ENCODE data around the gene CD1C.
"Not testable (repeated sequence)": the region's sequence is repeated elsewhere in the genome, so short reads cannot be mapped to it uniquely, and the experiment has no call there.

Gene CD1C

GRCh38 chr1:158333405-158334155, 43.9 kb downstream of the CD1C start:
- TF ChIP-seq, protein P1, sequence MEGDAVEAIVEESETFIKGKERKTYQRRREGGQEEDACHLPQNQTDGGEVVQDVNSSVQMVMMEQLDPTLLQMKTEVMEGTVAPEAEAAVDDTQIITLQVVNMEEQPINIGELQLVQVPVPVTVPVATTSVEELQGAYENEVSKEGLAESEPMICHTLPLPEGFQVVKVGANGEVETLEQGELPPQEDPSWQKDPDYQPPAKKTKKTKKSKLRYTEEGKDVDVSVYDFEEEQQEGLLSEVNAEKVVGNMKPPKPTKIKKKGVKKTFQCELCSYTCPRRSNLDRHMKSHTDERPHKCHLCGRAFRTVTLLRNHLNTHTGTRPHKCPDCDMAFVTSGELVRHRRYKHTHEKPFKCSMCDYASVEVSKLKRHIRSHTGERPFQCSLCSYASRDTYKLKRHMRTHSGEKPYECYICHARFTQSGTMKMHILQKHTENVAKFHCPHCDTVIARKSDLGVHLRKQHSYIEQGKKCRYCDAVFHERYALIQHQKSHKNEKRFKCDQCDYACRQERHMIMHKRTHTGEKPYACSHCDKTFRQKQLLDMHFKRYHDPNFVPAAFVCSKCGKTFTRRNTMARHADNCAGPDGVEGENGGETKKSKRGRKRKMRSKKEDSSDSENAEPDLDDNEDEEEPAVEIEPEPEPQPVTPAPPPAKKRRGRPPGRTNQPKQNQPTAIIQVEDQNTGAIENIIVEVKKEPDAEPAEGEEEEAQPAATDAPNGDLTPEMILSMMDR (IDR thresholded peaks at IDR 0.05; ENCODE audit: low read depth, low read length), result no peak
- DNase-seq (ENCODE audit: extremely low read depth, low read depth), result no peak

DNA sequence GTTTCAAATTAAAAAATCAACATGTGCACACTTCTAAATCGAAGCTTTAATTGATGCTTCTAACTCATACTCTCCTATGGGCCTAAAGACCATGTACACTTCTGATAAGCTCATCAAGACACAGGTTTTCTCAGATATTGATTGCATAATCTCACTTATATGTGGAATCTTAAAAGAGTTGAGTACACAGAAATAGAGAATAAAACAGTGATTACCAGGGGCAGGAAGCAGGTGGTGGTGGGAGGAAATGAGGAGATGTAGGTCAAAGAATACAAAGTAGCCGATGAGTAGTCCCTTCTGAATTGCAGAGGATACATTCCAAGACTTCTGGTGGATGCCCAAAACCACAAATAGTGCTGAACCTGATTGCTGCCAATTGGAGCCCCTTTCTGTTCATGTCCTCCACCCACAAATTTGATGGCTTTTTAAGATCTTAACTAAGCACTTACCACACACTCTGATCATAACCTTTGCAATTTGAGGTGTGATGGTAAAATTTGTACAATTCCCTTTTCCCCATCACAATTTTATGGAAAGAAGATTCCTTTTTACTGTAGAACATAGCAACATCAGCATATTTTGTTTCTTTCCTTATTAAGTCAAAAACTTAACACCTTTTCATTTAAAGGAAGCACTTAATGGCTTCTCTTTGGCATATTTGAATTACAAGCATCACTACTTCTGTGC, 44.9 kb downstream of the CD1C start:
- DNase-seq (ENCODE audit: extremely low read depth, low read depth), result no peak
- TF ChIP-seq, protein P1 (IDR thresholded peaks at IDR 0.05; ENCODE audit: low read depth, low read length), result no peak

DNA sequence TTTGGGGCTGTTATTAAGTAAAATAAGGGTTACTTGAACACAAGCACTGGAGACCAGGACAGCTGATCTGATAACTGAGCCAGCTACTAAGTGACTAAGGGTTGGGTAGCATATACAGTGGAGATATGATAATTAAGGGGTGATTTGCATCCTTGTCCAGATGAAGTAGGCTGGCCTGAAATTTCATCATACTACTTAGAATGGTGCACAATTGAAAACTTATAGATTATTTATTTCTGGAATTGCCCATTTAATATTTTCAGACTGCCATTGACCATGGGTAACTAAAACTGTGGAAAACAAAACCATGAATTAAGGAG, 45.5 kb downstream of the CD1C start:
- DNase-seq (ENCODE audit: extremely low read depth, low read depth), result no peak
- TF ChIP-seq, protein P1 (IDR thresholded peaks at IDR 0.05; ENCODE audit: low read depth, low read length), result no peak

DNA sequence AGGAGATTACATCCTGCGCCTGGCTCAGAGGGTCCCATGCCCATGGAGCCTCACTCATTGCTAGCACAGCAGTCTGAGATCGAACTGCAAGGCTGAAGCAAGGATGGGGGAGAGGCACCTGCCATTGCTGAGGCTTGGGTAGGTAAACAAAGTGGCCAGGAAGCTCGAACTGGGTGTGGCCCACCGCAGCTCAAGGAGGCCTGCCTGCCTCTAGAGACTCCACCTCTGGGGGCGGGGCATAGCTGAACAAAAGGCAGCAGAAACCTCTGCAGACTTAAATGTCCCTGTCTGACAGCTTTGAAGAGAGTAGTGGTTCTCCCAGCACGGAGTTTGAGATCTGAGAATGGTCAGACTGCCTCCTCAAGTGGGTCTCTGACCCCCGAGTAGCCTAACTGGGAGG, 46.7 kb downstream of the CD1C start:
- DNase-seq (ENCODE audit: extremely low read depth, low read depth), result not testable (repeated sequence)

Data from AG09319 (cell line).